GM18498 (cell line): ENCODE data around the gene IL1RAP.
"Not testable (repeated sequence)": the region's sequence is repeated elsewhere in the genome, so short reads cannot be mapped to it uniquely, and the experiment has no call there.

Source experiments
- ATAC-seq: cut with Tn5 transposase; IDR thresholded peaks from one replicate; pipeline ENCODE4 v1.9.1; 2021; ENCODE audit warnings: mild to moderate bottlenecking, moderate library complexity; ENCODE audit not compliant: unreplicated experiment

The IL1RAP gene

DNA sequence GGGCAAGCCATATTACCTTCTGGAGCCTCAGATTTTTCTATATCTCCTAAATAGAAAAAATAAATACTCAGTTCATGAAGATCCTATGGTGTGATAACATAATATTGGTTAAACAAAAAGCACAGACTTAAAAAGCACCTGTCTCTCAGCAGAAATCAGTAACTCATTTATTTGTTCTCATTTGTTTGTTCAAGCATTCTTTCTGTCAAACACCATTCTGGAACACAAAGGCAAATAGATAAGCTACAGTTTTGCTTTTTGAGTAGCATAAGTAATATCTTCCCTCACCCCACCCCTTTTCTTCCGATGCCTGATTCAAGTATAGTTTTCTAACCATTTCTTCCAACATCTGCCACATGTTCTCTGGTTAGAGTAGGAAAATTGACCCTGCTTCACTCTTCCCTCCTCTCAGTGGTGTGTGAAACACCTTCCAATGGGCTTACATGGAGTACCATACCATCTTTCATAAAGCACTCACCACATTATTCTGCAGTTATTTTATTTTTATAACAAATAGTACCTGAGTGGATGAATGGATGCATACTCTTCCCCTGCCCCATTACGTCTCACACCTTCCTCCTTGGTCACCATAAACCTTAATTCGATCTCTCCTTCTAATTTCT, 8.4 kb upstream of the IL1RAP start:
- no peak for ATAC-seq

DNA sequence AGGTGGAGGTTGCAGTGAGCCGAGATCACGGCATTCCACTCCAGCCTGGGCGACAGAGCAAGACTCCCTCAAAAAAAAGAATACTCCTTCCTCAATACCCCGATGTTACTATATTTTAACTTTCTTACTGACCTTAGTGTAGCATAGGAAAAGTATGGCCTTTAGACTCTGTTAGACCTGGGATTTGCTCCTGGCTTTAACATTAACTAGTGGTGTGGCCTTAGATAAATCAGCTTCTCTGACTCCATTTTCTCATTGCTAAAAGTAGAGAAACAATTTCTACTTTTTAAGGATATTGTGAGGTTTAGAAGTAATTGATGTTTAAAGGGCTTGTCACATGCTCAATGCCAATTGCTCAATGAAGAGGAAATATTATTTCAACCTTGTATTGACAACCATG, 7.6 kb upstream of the IL1RAP start:
- no peak for ATAC-seq

DNA sequence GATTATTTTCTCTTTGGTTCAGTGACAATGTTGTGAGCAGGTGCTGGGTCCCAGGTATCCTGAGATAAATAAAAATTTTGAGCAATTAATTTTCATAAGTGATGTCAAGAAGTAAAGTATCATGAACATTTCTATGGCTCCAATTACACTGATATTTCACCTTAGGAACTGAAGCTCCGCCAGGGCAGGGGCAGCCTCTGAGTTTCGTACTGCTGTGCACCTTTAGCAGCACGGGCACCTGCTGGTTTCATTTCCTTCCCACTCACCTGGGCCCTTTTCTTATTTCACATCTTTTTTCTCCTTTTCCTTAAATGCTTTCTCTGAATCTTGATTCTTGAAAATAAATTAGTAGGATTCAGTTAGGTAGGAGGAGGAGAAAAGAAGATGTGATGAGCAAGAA, 1.2 kb upstream of the IL1RAP start:
- ATAC-seq: no peak

DNA sequence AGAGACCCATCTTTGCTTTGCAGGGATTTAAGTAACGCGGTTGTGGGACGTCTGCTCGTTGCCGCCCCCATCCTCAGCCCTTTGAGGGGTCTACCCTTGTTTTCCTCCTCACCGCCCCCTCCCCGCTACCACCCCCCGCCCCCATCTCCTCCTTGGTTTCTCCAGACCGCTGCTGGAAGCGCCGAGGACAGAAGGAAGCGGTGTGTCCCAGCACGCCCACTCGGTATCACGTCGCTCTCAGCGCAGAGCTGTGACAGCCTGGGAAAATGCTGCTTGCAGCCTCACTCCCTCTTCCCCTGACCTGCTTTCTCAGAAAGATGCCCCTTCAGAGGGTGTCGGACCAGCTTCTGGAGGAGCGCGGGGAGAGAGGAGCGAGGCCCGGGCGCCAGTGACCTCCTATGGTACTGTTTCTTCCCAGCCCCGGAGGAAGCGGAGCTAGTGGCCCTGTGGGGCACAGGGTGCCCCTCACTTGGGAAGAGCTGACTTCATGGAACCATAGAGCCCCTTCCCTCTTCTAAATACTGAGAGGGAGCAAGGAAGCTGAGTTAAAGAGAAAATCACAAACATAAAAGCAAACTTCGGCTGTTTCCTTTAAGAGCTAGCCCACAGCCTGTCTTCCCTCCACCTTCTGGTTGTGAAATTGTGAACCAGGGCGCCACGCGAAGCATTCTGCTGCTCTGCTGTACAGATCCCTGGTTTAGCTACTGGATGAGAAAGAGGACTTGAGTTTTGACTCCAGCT, 698 bp downstream of the IL1RAP start:
- no peak for ATAC-seq

DNA sequence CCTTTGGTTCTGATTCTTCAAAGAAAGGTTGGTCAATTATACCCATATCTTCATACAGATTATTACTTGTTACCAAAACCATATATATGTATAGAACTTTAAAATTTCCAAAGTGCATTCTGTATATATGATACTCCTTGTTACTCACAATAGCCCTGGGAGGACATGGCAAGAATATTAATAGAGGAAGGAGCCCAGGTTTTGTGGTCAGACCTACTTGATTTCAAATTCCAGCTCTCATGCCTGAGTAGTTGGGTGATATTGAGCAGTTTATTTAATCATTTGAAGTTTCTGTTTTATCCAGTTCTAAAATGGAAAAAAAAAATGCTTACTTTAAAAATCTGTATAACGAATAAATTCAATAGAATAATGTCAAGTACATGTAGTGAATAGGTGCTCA, 2.5 kb downstream of the IL1RAP start:
- ATAC-seq: no peak

DNA sequence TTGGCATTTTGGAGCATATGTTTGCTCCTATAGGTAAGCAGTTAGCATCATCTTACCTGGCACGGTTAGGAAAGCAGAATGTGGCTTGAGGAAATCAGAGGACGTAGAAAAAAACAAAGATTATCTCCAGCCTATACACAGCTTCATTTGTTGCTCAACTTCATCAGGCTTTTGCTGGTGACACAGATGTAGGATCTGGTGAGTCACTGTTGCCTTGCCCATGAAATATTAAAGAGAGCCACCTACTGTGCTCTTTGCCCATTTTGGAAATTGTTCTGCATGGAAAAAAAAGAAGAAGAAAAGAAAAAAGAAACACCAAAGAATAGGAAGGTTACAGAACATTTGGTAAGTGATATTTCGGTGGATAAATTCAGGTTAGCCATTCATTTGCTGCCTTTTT, 3.8 kb downstream of the IL1RAP start:
- ATAC-seq: no peak

DNA sequence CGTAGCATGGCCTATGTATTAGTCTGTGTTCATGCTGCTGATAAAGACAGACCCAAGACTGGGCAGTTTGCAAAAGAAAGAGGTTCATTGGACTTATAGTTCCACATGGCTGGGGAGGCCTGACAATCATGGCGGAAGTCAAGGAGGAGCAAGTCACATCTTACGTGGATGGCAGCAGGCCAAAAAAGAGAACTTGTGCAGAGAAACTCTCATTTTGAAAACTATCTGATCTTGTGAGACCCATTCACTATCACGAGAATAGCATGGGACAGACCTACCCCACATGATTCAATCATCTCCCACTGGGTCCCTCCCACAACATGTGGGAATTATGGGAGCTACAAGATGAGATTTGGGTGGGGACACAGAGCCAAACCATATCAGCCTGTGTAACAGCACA, 4.6 kb downstream of the IL1RAP start:
- not testable (repeated sequence) for ATAC-seq

DNA sequence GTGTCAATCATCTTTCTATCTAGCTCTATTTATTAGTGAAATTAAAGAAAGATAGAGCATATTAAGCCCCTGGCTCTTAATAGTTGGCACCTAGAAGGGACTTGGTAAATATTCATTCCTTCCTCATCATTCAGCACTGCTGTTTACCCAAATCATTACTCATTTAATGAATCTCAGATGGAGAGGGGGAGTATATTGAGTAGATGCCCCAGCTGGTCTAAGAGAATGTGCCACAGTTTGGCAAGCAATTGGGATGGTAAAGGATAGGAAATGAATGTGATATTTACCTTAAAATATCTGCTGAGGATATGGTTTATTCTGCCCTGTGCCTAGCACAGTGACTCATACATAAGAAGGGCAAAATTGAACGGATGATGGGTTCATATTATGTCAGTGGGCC, 6.0 kb downstream of the IL1RAP start:
- ATAC-seq: no peak

DNA sequence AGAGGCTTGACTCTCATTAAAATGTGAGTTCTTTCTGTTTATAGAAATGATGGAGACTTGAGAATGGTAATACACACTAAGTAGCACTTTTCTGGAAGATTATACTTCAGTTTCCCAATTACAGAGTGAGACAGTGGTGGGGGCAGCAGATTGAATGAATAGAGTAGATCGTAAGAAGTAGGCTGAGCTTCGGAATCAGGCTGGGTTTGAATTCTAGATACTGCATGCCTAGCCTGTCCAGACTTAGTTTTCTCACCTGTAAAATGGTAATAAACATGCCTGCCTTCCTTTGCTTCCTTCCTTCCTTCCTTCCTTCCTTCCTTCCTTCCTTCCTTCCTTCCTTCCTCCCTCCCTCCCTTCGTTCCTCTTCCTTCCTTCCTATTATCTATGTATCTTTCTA, 8.1 kb downstream of the IL1RAP start:
- no peak for ATAC-seq

DNA sequence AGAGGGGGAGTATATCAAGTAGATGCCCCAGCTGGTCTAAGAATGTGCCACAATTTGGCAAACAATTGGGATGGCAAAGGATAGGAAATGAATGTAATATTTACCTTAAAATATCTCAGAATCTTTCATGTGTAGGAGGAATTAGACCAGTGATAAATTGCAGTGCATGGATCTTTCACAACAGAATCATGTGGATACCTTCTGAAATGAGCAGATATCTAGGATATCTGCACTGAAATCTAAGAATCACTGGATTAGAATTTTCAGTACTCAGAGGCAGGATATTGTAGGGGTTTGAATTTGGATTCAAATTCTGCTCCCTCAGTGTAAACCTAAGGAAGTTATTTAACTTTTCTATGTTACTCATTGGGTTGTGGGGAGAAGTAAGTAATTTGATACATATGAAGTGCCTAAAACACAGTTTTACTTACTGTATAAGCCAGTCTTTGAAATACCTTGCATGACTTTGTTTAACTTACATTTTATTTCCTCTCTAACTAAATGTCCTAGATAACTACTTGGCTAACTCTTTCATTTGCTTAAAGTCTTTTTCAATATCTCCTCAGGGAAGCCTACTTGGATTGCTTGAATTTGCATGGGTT, 8.8 kb downstream of the IL1RAP start:
- ATAC-seq: no peak

DNA sequence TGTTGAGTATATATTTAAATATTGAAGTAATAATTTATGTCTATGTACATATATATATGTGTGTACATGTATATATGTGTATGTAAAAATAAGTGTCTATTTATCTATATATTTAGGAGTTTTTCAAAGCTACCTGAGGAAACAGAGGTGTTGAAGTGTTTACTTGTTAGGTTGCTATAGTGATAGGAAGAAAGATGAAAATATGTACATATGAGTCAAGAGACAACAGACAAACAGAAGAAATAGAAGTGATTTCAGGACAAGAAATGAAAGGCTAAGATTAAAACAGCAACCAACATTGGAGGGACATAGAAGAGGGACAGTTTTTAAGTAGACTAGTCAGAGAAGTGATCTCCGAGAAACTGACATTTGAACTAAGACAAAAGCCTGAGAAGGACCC, 11.1 kb downstream of the IL1RAP start:
- no peak for ATAC-seq

DNA sequence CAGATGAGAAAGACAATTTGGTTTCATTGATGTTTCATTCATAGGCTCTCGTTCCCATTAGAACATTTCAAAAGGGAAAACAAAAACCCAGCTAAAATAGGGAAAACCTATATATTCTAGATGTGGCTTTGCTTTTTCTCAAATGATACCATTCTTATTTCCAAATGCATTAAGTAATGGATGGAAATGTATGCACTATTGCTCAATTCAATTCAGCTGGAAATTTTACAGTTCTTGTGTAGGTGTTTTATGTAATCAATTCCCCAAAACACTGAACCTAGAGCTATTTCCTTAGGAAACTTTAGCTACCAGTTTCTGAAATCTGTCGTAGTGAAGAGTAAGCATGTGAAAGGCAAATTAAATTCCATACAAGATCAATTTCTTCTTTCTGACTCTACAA, 11.7 kb downstream of the IL1RAP start:
- no peak for ATAC-seq

DNA sequence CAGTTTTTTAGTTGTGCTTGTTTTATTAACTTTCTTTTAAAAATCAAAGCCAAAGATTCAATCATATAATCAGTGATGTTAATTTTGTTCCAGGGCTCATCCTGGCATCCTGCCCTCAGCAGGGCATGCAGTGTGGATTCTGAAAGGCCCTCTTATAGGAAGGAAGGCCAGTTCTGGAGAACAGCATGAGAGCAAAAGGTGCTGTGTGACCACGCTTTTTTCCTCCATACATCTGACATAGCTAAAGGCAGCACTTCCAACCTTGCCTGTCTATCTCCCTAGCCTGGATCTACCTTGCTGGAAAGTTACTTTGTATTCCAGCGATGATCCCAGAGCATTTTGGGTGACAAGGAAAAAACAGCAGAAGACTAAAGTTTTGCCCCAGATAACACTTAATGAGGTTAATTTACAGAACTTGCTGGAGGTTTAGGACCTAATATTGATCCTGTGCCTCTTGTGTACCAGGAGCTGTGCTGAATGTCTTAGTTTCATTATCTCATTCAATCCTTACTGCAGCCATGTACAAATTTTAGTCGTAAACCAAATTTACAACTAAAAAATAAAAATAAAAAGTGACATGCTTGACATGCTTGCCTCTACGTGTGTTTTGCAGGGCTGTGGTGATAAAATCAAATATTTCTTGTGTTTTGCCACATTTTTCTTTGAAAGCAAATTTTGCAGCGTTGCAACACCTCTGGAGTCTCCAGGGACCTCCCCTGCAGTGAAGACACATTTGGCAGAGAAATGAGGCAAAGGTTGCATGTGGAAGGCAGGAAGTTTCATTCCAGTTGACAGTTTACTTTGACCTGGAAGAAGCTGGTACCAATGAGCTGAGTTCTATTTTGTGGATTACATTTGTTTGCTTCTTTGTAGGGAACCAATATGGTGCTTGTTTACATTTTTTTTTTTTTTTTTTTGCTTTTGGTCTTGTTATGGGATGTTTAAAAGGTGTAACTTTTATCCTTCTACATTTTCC, 13.2 kb downstream of the IL1RAP start:
- ATAC-seq: no peak

DNA sequence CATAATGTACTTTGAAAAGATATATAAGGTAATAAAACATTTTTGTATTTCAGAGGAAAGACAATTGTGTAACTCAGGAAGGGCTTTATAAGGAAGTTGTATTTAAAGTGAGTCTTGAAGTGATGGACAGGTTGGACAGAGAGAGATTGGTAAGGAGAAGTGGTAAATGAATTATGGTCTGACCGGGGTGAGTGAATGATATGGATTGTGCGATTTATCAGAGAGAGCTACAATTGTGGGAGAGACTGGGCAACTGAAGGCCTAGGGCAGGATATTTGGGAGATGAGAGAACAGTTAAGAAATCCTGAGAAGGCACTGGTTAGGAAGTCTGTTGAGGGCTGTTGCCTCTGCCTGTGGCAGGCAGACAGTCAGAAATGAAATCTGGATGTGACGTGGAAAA, 14.8 kb downstream of the IL1RAP start:
- ATAC-seq: no peak

DNA sequence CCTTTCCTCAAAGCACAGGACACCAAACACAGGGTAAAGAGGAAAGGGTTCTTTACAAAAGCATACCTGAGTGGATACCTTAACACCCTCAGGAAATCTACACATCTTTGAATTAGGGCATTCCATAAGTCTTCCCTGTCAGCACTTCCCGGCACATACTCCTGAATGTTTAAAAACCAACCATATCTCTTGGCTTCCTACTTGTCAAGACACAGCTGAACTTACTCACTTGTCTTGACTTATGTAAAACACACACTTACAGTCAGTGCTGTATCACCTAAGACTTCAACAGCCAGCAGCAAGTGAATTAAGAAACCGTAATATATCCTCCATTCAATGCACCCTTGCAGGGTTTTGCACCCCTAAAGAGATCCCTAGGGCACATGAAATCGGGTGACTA, 17.5 kb downstream of the IL1RAP start:
- no peak for ATAC-seq

DNA sequence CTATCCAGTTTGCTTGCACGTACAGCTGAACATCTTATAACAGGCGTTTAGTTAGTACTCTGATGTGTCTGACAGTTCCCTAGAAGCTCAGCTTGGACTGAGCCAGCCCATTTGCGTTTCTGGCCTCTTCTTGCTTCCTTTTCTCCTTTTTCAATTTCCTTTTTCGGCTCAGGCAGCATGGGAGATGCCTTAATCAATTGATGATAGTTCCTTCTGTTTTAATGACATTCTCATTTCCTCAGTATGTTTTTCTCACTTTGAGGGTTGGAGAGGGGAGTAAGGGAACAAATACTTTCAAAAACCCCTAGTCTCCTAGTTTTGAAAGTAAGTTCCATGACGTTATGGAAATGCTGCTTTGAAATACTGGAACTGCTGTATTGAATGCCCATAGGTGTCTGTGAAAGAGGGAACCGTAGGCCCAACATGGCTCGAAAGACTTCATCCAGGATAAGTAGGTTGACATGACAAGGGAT, 18.9 kb downstream of the IL1RAP start:
- no peak for ATAC-seq

DNA sequence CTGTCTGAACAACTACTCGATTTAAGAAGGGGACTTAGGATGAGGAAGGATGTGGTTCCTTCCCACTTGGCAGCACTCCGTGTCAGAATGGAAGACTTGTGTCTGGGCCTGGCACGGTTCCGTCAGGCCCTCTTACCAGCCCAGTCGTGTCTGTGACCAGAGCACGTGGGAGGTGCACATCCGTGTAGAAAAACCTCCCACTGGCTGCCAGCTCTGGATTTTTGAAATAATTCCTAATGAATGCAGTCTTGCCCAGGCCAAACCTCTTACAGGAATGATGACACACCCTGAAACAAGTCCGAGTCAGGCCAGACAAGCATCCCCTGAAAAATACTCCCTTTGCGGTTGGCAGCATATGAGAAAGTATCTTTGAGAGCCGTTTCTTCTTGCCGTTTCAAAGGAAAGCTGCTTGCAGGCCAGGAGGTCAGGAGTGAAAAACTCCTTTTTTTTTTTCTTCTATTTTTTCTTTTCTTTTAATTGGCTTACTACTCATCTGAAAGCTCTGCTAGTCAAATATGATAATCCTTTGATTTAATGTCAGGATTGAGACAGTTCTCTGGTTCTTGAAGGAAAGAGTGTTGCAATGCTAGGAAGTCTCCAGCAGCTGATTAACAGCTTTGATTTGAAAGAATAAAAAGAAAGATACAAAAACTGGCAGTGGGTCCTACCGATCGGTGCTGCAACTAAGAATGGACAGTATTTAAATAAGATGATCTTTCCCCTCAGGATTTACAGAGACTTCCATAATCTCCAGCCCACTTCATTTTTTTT, 19.8 kb downstream of the IL1RAP start:
- ATAC-seq: no peak

DNA sequence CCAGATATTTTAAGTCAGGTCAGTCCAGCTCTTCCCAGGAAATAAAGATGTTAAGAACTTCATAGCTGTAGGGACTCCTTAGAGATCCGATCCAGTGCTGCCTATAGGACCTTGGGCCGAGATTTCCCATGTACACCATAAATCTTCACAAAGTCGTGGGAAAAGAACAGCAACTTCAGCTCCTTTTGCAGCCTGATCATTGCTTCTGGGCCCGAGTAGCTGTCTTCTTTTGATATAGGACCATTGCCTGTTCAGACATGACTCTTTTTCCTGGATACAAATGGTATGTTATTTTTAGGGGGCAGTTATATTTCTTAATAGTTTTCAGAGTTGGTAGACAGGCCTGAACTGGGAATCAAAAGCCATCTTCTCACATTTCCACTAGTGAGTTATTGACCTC, 20.5 kb downstream of the IL1RAP start:
- ATAC-seq: no peak

DNA sequence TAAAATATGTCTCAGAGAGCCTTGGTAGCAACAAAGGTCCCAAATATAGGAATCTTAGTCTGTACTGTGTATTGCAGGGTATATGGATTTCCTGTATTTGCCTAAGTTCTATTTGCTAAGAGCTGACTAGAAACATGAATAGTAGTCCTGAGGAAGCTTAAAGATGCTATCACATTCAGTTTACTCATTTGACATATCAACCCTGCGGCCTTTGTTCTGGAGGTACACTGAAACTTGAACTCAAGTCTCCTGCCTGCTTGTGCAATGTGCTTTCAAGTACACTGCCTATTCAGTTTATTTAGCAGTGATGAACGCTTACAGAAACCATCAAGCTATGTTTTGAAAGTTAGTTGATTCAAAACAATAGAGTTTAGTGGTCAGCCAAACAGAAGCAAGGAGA, 21.1 kb downstream of the IL1RAP start:
- no peak for ATAC-seq

DNA sequence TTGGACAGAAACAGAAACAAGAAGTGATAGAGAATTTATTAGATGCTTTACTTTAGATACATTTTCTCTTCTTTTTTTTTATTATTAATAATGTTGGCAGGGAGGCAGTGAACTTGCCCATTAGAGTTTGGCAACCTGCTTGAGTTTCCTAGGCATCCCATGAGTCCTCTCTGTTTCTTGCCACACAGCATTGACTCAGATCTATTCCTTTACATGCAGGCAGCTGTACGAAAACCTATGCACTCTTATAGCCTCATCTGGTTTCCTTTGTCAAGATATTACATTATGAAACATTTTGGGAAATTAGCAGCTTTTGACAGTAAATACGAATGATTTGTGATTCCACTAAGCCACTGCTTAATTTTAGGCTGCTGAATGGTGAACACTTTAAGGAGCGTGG, 23.3 kb downstream of the IL1RAP start:
- no peak for ATAC-seq
